GM08714 (cell line): ENCODE data around the gene RYR2.
"Not testable (repeated sequence)": the region's sequence is repeated elsewhere in the genome, so short reads cannot be mapped to it uniquely, and the experiment has no call there.

Source experiments
- H3K4me3 ChIP-seq: fragments of 200-500 bp; sonication (Bioruptor generic); 2 replicates; pipeline ENCODE4 v1.5.1; 2014; ENCODE audit warnings: mild to moderate bottlenecking, low read length, inconsistent platforms
- ZNF274 ChIP-seq: IDR thresholded peaks from 2 replicates; pipeline ENCODE4 v1.6.1; 2012; ENCODE audit warnings: mild to moderate bottlenecking, low read depth, low read length

The RYR2 gene

DNA sequence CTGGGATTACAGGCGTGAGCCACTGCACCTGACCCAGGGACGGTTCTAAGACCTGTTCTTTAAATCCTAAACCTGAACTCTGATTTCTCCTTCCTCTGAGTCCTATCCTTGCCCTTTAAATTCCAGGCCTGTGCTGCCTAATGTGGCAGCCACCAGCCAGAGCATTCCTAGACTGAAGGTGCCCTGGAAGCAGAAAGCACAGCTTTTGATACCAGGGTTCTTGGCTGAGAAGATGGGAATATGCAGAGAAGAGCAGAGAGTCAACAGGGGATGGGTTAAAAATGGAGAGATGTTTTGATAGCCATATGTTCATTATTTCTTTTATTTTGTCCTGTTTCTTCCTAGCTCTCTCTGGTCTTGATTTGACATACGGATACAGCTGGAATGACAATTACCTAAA lies 49.7 kb downstream of the RYR2 start:
- no peak for TF ChIP-seq ZNF274
- no peak overlapping the region for H3K4me3 ChIP-seq

DNA sequence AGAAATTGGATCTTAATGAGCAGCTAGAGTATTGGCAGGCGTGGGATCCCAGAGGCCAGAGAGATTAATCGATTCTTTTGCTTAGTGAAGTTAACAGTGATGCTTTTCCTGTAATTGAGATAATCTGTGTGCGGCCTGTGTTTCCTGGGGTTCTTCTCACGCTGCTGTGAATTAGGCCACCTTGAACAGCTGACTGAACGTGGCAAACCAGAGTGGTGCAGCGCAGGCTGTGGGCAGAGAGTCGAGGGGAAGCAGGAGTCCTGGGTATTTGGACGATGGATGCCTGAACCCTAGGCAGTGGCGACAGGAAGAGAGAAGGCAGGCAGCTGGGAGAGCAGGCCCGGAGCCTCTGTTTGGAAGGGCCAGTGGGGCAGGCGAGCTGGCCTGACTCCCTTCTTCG lies 51.7 kb downstream of the RYR2 start:
- no peak overlapping the region for H3K4me3 ChIP-seq
- no peak for TF ChIP-seq ZNF274

- no peak overlapping the region for H3K4me3 ChIP-seq
- TF ChIP-seq ZNF274: no peak
Measured at GRCh38 chr1:237098541-237098940, 56.6 kb downstream of the RYR2 start.

DNA sequence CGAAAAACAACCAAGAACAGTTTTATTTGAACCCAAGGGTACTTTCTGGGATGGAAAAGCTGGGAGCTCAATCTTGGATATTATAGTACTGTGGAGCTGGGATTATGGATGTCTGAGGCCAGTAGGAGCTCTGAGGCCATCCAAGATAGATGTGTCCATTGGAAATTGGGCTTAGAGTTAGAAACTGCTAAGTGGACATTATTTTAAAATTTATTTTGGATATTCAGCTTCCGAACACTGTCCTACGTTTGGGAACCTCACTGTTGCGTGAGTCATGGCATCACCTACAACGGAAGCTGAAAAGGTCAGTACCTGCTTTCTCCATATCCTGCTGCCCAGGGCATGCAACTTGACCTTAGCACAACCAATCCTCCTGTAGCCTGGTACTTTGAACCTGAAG lies 61.0 kb downstream of the RYR2 start:
- H3K4me3 ChIP-seq: no peak overlapping the region
- no peak for TF ChIP-seq ZNF274

GRCh38 chr1:237104096-237104495 lies 62.1 kb downstream of the RYR2 start:
- TF ChIP-seq ZNF274: no peak

DNA sequence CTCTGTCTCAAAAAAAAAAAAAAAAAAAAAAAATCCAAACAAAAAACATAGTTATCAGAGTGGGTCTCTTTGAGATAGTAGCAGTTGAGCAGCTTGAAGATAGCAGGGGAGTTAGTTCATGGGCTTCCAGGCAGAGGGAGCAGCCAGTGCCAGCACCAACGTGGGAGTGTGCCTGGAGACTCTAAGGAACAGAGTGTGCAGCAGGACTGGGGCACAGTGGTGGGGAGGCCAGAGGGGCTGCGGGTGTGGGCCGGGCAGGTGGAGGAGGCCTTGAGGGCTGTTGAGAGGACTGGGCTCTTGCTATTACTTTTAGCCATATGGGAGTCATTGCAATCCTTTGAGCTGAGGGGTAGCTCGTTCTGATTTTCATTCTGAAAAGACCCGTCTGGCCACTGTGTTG lies 63.8 kb downstream of the RYR2 start:
- H3K4me3 ChIP-seq: no peak overlapping the region
- no peak for TF ChIP-seq ZNF274

More at GRCh38 chr1:237104096-237104495, 62.1 kb downstream of the RYR2 start:
- no peak overlapping the region for H3K4me3 ChIP-seq

GRCh38 chr1:237108297-237109040 lies 66.5 kb downstream of the RYR2 start:
- TF ChIP-seq ZNF274: no peak
- H3K4me3 ChIP-seq: no peak overlapping the region

DNA sequence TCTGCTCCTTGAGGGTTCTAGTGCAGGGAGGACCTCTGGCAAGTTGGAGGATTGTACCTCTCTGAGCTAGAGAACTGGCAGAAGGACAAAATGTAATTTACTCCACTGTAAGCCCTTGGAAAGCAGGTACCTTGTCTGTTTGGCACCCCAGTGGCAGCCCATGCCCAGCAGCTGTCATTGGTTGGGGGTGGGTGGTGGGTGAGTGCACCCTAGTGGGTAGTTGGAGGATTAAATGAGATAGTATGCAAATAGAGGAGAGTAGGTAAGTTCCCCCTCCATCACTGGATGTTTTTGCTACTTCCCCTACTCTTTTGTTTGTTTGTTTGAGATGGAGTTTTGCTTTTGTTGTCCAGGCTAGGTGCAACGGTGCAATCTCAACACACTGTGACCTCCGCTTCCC lies 69.8 kb downstream of the RYR2 start:
- no peak for TF ChIP-seq ZNF274
- H3K4me3 ChIP-seq: no peak overlapping the region

GRCh38 chr1:237112663-237113062 lies 70.7 kb downstream of the RYR2 start:
- no peak overlapping the region for H3K4me3 ChIP-seq
- TF ChIP-seq ZNF274: no peak

DNA sequence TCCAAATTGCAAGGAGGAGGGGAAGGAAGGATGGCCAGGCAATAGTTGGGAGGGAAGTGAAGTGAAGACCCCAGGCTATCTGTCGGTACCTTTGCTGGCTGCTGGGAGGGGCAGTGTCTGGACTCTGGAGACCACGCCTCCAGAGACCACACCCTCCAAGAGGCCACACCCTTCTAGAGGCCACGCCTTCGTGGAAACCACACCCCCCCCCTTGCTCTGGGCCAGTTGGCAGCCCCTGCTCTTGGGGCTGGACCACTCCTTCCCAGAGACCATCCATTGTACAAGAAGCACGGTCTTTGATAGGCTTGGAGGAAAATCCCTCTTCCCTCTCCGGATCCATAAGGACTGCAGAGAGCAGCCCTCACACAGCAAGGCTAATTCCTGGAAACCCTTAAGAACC lies 73.1 kb downstream of the RYR2 start:
- TF ChIP-seq ZNF274: no peak

DNA sequence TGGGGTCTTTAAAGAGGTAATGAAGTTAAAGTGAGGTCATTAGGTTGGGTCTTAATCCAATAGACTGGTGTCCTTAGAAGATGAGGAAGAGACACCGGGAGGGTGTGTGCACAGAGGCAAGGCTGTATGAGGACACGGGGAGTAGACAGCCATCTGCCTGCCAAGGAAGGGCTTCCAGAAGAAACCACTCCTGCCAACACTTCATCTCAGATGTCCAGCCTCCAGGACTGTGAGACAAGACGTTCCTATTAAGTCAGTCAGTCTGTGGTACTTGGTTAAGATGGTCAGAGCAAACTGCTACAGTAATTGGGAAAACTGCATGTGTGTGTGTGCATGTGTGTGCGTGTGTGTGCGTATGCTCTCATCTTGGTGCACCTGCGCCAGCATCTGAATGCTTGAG lies 77.1 kb downstream of the RYR2 start:
- no peak for TF ChIP-seq ZNF274
- no peak overlapping the region for H3K4me3 ChIP-seq

More for the DNA sequence above, 73.1 kb downstream of the RYR2 start:
- no peak overlapping the region for H3K4me3 ChIP-seq

DNA sequence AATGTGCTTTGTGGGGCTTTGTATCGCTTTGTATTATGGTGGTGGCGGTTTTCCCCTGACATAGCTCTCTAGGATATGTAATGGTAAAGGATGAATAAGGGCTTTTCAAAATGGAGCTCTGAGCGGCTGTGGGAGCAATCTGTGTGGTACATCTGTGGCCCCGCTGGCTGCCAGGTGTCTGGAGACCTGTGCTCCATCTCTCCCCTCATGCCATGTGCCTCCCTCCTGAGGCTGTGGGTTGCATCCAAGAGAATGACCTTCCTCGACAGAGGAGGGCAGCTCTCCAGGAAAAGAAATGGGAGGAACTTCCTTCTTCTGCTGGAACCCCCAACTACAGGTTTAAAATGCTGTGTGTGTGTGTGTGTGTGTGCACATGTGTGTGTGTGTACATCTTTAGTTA lies 78.7 kb downstream of the RYR2 start:
- no peak for TF ChIP-seq ZNF274
- no peak overlapping the region for H3K4me3 ChIP-seq

DNA sequence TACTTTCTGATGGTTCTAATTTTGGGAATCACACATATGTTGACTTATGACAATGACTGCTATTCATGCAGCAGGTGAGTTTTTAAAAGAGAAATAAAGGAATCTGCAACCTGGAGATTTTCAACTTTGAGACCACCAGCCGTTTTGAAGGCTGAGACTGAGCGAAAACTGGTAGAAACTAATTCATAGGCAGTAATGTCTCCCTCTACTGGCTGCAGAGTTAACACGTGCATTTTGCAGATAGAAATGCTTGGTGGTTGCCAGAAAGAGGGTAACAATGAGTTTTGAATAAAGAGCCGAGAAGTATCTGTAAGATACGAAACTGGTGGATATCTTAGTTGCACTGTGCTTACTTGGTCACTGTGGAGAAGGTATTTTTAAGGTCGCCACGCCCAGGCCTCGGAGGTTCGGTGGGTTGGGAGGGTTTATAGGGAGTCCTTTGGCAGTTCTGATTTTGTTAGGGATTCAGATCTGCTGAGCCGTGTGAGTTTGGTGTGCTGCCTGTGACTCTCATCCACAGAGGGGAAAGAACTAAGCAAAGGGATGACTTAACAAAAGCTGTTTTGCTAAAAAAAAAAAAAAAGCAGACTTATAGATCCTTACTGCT lies 83.0 kb downstream of the RYR2 start:
- TF ChIP-seq ZNF274: no peak

GRCh38 chr1:237126180-237126579 lies 84.2 kb downstream of the RYR2 start:
- no peak for TF ChIP-seq ZNF274
- H3K4me3 ChIP-seq: no peak overlapping the region

More for the DNA sequence above, 83.0 kb downstream of the RYR2 start:
- H3K4me3 ChIP-seq: no peak overlapping the region

- not testable (repeated sequence) for H3K4me3 ChIP-seq
Measured at GRCh38 chr1:237127301-237127700, 85.3 kb downstream of the RYR2 start.

GRCh38 chr1:237133921-237134320 lies 91.9 kb downstream of the RYR2 start:
- no peak overlapping the region for H3K4me3 ChIP-seq
- TF ChIP-seq ZNF274: no peak

GRCh38 chr1:237134929-237135328 lies 92.9 kb downstream of the RYR2 start:
- TF ChIP-seq ZNF274: no peak
- no peak overlapping the region for H3K4me3 ChIP-seq
